Heart left ventricle (tissue), 16 donors: ENCODE data around the gene EMC10. TPM values are rescaled to one million over a fixed set of nuclear protein-coding genes. Genes with fewer than 3 reads are reported as not detected.

Experiments
- ATAC-seq, 4 donors: fragments of 200-7000 bp; cut with Tn5 transposase; one replicate each; pipeline ENCODE4 v1.9.1; 2020 to 2022; ENCODE audit warnings: moderate library complexity in 4 of 4, mild to moderate bottlenecking in 3 of 4, moderate number of reproducible peaks in 1 of 4
- DNase-seq, 5 donors: peaks; one replicate each; pipeline ENCODE4 v3.0.0-alpha.2; 2020
- H3K27ac ChIP-seq, 12 donors: fragments of 200-600 bp; sonication (generic) in 4 of 12; one replicate each; pipeline versions ENCODE4 v1.5.0 to v1.8.0; 2016 to 2022; ENCODE audit warnings: mild to moderate bottlenecking in 2 of 12
- H3K27me3 ChIP-seq, 9 donors: fragments of 200-600 bp; sonication (generic) in 2 of 9; one replicate each; pipeline versions ENCODE4 v1.5.1 to v1.8.0; 2016 to 2022; ENCODE audit warnings: mild to moderate bottlenecking in 3 of 9
- H3K36me3 ChIP-seq, 9 donors: fragments of 200-600 bp; sonication (generic) in 2 of 9; one replicate each; pipeline versions ENCODE4 v1.5.0 to v1.8.0; 2018 to 2022; ENCODE audit warnings: mild to moderate bottlenecking in 2 of 9
- H3K4me1 ChIP-seq, 12 donors: fragments of 200-600 bp; sonication (generic) in 4 of 12; one replicate each; pipeline versions ENCODE4 v1.5.0 to v1.8.0; 2016 to 2022; ENCODE audit warnings: mild to moderate bottlenecking in 3 of 12
- H3K4me3 ChIP-seq, 12 donors: fragments of 200-600 bp; sonication (generic) in 4 of 12; one replicate each; pipeline versions ENCODE4 v1.5.0 to v1.8.0; 2017 to 2022; ENCODE audit warnings: mild to moderate bottlenecking in 9 of 12, moderate library complexity in 4 of 12
- H3K9me3 ChIP-seq, 12 donors: fragments of 200-600 bp; sonication (generic) in 4 of 12; one replicate each; pipeline versions ENCODE4 v1.5.0 to v1.8.0; 2016 to 2022; ENCODE audit warnings: mild to moderate bottlenecking in 1 of 12
- POLR2A ChIP-seq, 2 donors: fragments of 450-650 bp; IDR thresholded peaks; one replicate each; pipeline ENCODE4 v1.6.1; 2017; ENCODE audit warnings: antibody characterized with exemption in 2 of 2, mild to moderate bottlenecking in 2 of 2, moderate library complexity in 2 of 2
- WGBS, 4 donors: extraction: QIAGEN DNeasy Blood & Tissue Kit in 2 of 4; methylation state at CpG; one replicate each; pipeline versions ENCODE4 v1.1.5 to v1.1.7; 2013 to 2018; 5-methylcytosine and 5-hydroxymethylcytosine counted together
- intact Hi-C, 10 donors: fragments of 100-400 bp; cut with DNase I; formaldehyde crosslinking; loops; one replicate each; pipeline versions ENCODE4 v1.11.1 to v1.14.2; 2022
- polyA plus RNA-seq, 2 donors: library from polyadenylated mRNA; stranded (reverse); fragments of 200-250 nt; gene quantifications; one replicate each; pipeline ENCODE4 v1.2.3, GENCODE V29; 2013
- total RNA-seq, 9 donors: library from RNA; depleted of rRNA in 2 of 9; stranded (reverse); fragments of >200 nt in 2 of 9; fragmentation: NEBNext Ultra II Directional in 3 of 9; extraction: Animal tissue kit (Norgen Biotek cat#: 25700) in 3 of 9; gene quantifications; one replicate each; pipeline versions ENCODE4 v1.1.0 to v1.2.4, GENCODE V29; 2016 to 2023
- TF ChIP-seq, protein P1 (sequence below), 12 donors: fragments of 200-600 bp; sonication (generic) in 4 of 12; IDR thresholded peaks; one replicate each; pipeline versions ENCODE4 v1.5.0 to v1.8.0; 2018 to 2022; ENCODE audit warnings: antibody characterized with exemption in 12 of 12, mild to moderate bottlenecking in 5 of 12
- donor health status: ischemic (EF 13 %, LVEDD 7.1; RV severe dilation, severe dysfunction).
- donor health status: healthy with polysubstance abuse.
- donor health status: DM: no; HTN: yes; CAD: no.
- donor health status: DM: no; HTN: no; CAD: no.
- donor health status: ischemic (EF 25% LVEDD 6.9; RV normal size, moderate dysfunction).
- donor health status: ischemic (EF 25% LVEDD 5.7; RV mildly dilated, moderate dysfunction).
- donor health status: healthy.
- donor health status: DM: yes; HTN: yes; CAD: no.
- donor health status: ischemic (EF 35%, LVEDD 5.7; RV mildly dilated, moderate dysfunction).
- donor health status: nonischemic (EF 11% LVEDD 7.7; RV severe dilation, severe dysfunction).
- donor health status: DM: yes; HTN: yes; CAD: no.
- donor health status: PGD.
- donor health status: ischemic (EF 29% LVEDD 5.4; RV normal size, mild dysfunction).
- donor health status: nonischemic (EF 23%, LVEDD 6.1; RV moderate dilation, normal function).

The EMC10 gene
- total and polyA plus RNA-seq, 11 donors: 72.8 to 138 (median 95.3) TPM

GRCh38 chr19:50459067-50459456 lies 17.2 kb upstream of the EMC10 start:
- no peaks in the 10 kb centered on the region for H3K9me3 ChIP-seq
- H3K4me1 ChIP-seq: no peaks in the 10 kb centered on the region
- H3K27me3 ChIP-seq: peaks cover 3 to 51% (median 19%) of the 10 kb centered on the region in 9 donors
- no peak overlapping the region for H3K27ac ChIP-seq
- intact Hi-C loops: no loop called here
- TF ChIP-seq, protein P1, sequence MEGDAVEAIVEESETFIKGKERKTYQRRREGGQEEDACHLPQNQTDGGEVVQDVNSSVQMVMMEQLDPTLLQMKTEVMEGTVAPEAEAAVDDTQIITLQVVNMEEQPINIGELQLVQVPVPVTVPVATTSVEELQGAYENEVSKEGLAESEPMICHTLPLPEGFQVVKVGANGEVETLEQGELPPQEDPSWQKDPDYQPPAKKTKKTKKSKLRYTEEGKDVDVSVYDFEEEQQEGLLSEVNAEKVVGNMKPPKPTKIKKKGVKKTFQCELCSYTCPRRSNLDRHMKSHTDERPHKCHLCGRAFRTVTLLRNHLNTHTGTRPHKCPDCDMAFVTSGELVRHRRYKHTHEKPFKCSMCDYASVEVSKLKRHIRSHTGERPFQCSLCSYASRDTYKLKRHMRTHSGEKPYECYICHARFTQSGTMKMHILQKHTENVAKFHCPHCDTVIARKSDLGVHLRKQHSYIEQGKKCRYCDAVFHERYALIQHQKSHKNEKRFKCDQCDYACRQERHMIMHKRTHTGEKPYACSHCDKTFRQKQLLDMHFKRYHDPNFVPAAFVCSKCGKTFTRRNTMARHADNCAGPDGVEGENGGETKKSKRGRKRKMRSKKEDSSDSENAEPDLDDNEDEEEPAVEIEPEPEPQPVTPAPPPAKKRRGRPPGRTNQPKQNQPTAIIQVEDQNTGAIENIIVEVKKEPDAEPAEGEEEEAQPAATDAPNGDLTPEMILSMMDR (IDR thresholded peaks at IDR 0.05): no peak
- no peak for TF ChIP-seq POLR2A (IDR thresholded peaks at IDR 0.05)
- ATAC-seq: no peak
- no peak overlapping the region for H3K4me3 ChIP-seq
- DNase-seq: no peak
- no peaks in the 10 kb centered on the region for H3K36me3 ChIP-seq
- WGBS, 4 donors: 58 to 84% (median 65%) methylated on average over 13 to 32 of the region's 32 CpGs

- peaks cover 3 to 56% (median 19%) of the 10 kb centered on the region in 9 donors for H3K27me3 ChIP-seq
- TF ChIP-seq, protein P1 (IDR thresholded peaks at IDR 0.05): no peak
- TF ChIP-seq POLR2A (IDR thresholded peaks at IDR 0.05): no peak
- H3K36me3 ChIP-seq: no peaks in the 10 kb centered on the region
These were observed 16.7 kb upstream of the EMC10 start for GRCh38 chr19:50459638-50460037.

GRCh38 chr19:50460161-50460765 lies 16.0 kb upstream of the EMC10 start:
- no peaks in the 10 kb centered on the region for H3K4me1 ChIP-seq
- no peak overlapping the region for H3K4me3 ChIP-seq
- H3K9me3 ChIP-seq: no peaks in the 10 kb centered on the region
- peaks cover 3 to 52% (median 19%) of the 10 kb centered on the region in 9 donors for H3K27me3 ChIP-seq
- WGBS, 4 donors: 29 to 35% (median 34%) methylated on average over 13 of the region's 13 CpGs
- DNase-seq (no peak), ATAC-seq (no peak)
- H3K27ac ChIP-seq: no peak overlapping the region
- H3K36me3 ChIP-seq: no peaks in the 10 kb centered on the region
- intact Hi-C loops: loop anchor here in 7 of 10 donors (2.0 to 5.0 kb wide), 3 partner anchors 91 to 103 kb away; partner anchors contain the start of gene NAPSA (in 3 of the 7)
- no peak for TF ChIP-seq POLR2A (IDR thresholded peaks at IDR 0.05)
- TF ChIP-seq, protein P1 (IDR thresholded peaks at IDR 0.05): no peak

More at GRCh38 chr19:50459638-50460037, 16.7 kb upstream of the EMC10 start:
- Histone ChIP-seq H3K4me3 (no peak overlapping the region), H3K27ac (no peak overlapping the region), H3K9me3 (no peaks in the 10 kb centered on the region), H3K4me1 (no peaks in the 10 kb centered on the region)
- DNase-seq (no peak), ATAC-seq (no peak)
- WGBS, 4 donors: 36 to 82% (median 68%) methylated on average over 1 of the region's 1 CpG
- intact Hi-C loops: loop anchor here in 7 of 10 donors (2.0 to 5.0 kb wide), 3 partner anchors 91 to 103 kb away; partner anchors contain the start of gene NAPSA (in 3 of the 7)

- no peaks in the 10 kb centered on the region for H3K36me3 ChIP-seq
- H3K9me3 ChIP-seq: no peaks in the 10 kb centered on the region
- peaks cover 3 to 50% (median 19%) of the 10 kb centered on the region in 9 donors for H3K27me3 ChIP-seq
- ATAC-seq: peak; percentile 62 to 90 (median 70)
- no peaks in the 10 kb centered on the region for H3K4me1 ChIP-seq
- TF ChIP-seq POLR2A (IDR thresholded peaks at IDR 0.05): no peak
- TF ChIP-seq, protein P1 (IDR thresholded peaks at IDR 0.05): peak; percentile 62 to 84 (median 78)
- H3K4me3 ChIP-seq: no peak overlapping the region
- peak in 2 of 5 donors; percentile 38 to 54 for DNase-seq
- no peak overlapping the region for H3K27ac ChIP-seq
- 34 to 39% (median 34%) methylated on average over 26 to 28 of the region's 28 CpGs for WGBS, 4 donors
- intact Hi-C loops: loop anchor here in 9 of 10 donors (1.0 to 5.0 kb wide), 5 partner anchors 92 to 104 kb away; partner anchors contain the start of gene NAPSA (in 3 of the 9)
These were observed 15.0 kb upstream of the EMC10 start for GRCh38 chr19:50461066-50461875.
